Fibroblast of lung (primary cell): Measurements from ENCODE around the gene SLC25A36.

Experiments
- EZH2 ChIP-seq: IDR thresholded peaks from 2 replicates; pipeline ENCODE4 v1.5.1; 2012; ENCODE audit warnings: low read length, control low read depth, mild to moderate bottlenecking; ENCODE audit errors: missing control alignments
- TF ChIP-seq, protein P1 (sequence below), 2 donors: IDR thresholded peaks in 1 of 2; conservative IDR thresholded peaks in 1 of 2; 1 replicate in 1 of 2; 2 replicates in 1 of 2; pipeline ENCODE4 v1.5.1; 2011 to 2012; ENCODE audit warnings: low read length in 2 of 2, control low read depth in 1 of 2, inconsistent platforms in 1 of 2, low read depth in 1 of 2, mild to moderate bottlenecking in 1 of 2

- TF ChIP-seq, protein P1, sequence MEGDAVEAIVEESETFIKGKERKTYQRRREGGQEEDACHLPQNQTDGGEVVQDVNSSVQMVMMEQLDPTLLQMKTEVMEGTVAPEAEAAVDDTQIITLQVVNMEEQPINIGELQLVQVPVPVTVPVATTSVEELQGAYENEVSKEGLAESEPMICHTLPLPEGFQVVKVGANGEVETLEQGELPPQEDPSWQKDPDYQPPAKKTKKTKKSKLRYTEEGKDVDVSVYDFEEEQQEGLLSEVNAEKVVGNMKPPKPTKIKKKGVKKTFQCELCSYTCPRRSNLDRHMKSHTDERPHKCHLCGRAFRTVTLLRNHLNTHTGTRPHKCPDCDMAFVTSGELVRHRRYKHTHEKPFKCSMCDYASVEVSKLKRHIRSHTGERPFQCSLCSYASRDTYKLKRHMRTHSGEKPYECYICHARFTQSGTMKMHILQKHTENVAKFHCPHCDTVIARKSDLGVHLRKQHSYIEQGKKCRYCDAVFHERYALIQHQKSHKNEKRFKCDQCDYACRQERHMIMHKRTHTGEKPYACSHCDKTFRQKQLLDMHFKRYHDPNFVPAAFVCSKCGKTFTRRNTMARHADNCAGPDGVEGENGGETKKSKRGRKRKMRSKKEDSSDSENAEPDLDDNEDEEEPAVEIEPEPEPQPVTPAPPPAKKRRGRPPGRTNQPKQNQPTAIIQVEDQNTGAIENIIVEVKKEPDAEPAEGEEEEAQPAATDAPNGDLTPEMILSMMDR (conservative IDR thresholded peaks at IDR 0.05 in 1 of 2, IDR thresholded peaks at IDR 0.05 in 1 of 2; ENCODE audit: low read depth in 1 of 2, low read length in 2 of 2), result no peak
- no peak for TF ChIP-seq EZH2
These were observed 8.5 kb downstream of the SLC25A36 start for GRCh38 chr3:140950144-140950543.
